HepG2 (cell line): Measurements from ENCODE around the gene CCL3. TPM values are rescaled to one million over a fixed set of nuclear protein-coding genes. Genes with fewer than 3 reads are reported as not detected.

Experiments
- ATAC-seq: fragments of 200-7000 bp; cut with Tn5 transposase; 3 replicates; pipeline ENCODE4 v1.9.1; 2020; ENCODE audit warnings: mild to moderate bottlenecking, moderate library complexity
- BruUV-seq: library from RNA; stranded (reverse); fragments of 400-500 nt; replicated peaks from 2 replicates; lab custom pipeline; 2021; lab: Mats Ljungman, UMichigan
- CTCF ChIA-PET: fragments of 300-600 bp; formaldehyde crosslinking; extraction: SDS; loops from one replicate; lab custom pipeline; 2021; ENCODE audit warnings: low total read pairs, inconsistent platforms, low intra/inter-chr PET ratio; lab: Yijun Ruan, JAX
- POLR2A ChIA-PET: fragments of 350-600 bp; sonication (Branson Sonifier 250); formaldehyde crosslinking; loops from one replicate; lab custom pipeline; 2020; ENCODE audit warnings: antibody characterized with exemption, inconsistent platforms; lab: Yijun Ruan, JAX
- DNase-seq: peaks from one replicate; pipeline ENCODE4 v3.0.0-alpha.2; 2015; ENCODE audit warnings: low spot score
- FAIRE-seq: peaks from 3 replicates; lab custom pipeline; 2011; peaks lifted over from hg19 to GRCh38; lab: Jason Lieb, UNC
- H2AFZ ChIP-seq: one replicate; pipeline ENCODE4 v1.6.1; 2011; ENCODE audit warnings: low read length, inconsistent platforms
- H3K27ac ChIP-seq: fragments of 300-600 bp; 3 replicates; pipeline ENCODE4 v1.8.0; 2011; ENCODE audit warnings: mixed run types, mild to moderate bottlenecking, mixed read lengths, low read length, inconsistent platforms; ENCODE audit not compliant: insufficient read depth; ENCODE audit errors: extremely low read length
- H3K27me3 ChIP-seq, 2 experiments: fragments of 200-600 bp in 1 of 2; 2 replicates in 1 of 2; 3 replicates in 1 of 2; pipeline versions ENCODE4 v1.6.0 to v1.8.0; 2011; ENCODE audit warnings: low read length in 2 of 2, mild to moderate bottlenecking in 2 of 2, moderate library complexity in 2 of 2, inconsistent platforms in 1 of 2; ENCODE audit not compliant: insufficient read depth in 2 of 2, control insufficient read depth in 1 of 2
- H3K36me3 ChIP-seq, 2 experiments: fragments of 200-600 bp in 1 of 2; replicated peaks in 1 of 2; 2 replicates in 1 of 2; 3 replicates in 1 of 2; pipeline versions ENCODE4 v1.5.1 to v1.8.0; 2011; ENCODE audit warnings: low read length in 2 of 2, inconsistent platforms in 1 of 2; ENCODE audit not compliant: insufficient read depth in 2 of 2, control insufficient read depth in 1 of 2
- H3K4me1 ChIP-seq: 2 replicates; pipeline ENCODE4 v1.5.1; 2012; ENCODE audit warnings: low read length, inconsistent platforms; ENCODE audit not compliant: insufficient read depth
- H3K4me2 ChIP-seq: 2 replicates; pipeline ENCODE4 v1.6.0; 2011; ENCODE audit warnings: low read depth, low read length, inconsistent platforms
- H3K4me3 ChIP-seq, 3 experiments: fragments of 200-600 bp in 1 of 3; sonication (generic), shearing (Covaris generic) in 1 of 3; replicated peaks in 1 of 3; 2 replicates each; pipeline ENCODE4 v1.5.1; 2011 to 2016; ENCODE audit warnings: low read length in 3 of 3, inconsistent platforms in 2 of 3, low read depth in 2 of 3, mild to moderate bottlenecking in 2 of 3, control low read depth in 1 of 3, mixed read lengths in 1 of 3; ENCODE audit not compliant: insufficient read depth in 1 of 3
- H3K79me2 ChIP-seq: one replicate; pipeline ENCODE4 v1.6.1; 2011; ENCODE audit warnings: low read length, inconsistent platforms; ENCODE audit not compliant: insufficient read depth
- H3K9ac ChIP-seq: 2 replicates; pipeline ENCODE4 v1.6.0; 2011; ENCODE audit warnings: mild to moderate bottlenecking, low read depth, low read length, inconsistent platforms; ENCODE audit not compliant: insufficient read depth
- H3K9me3 ChIP-seq: 2 replicates; pipeline ENCODE4 v1.5.1; 2012; ENCODE audit warnings: mild to moderate bottlenecking, low read length
- H4K20me1 ChIP-seq: 2 replicates; pipeline ENCODE4 v1.6.0; 2011; ENCODE audit warnings: inconsistent platforms, mild to moderate bottlenecking, low read length, moderate library complexity; ENCODE audit not compliant: insufficient read depth
- AKAP8 ChIP-seq: sonication (generic); formaldehyde crosslinking; IDR thresholded peaks from 2 replicates; pipeline ENCODE4 v1.5.1; 2020; ENCODE audit warnings: mild to moderate bottlenecking, missing genetic modification reagents
- EZH2 ChIP-seq: conservative IDR thresholded peaks from 2 replicates; pipeline ENCODE4 v1.6.1; 2012; ENCODE audit warnings: mild to moderate bottlenecking, low read depth, low read length, moderate library complexity
- IKZF1 ChIP-seq: fragments of 450-650 bp; IDR thresholded peaks from 2 replicates; pipeline ENCODE4 v1.7.1; 2016
- MAF1 ChIP-seq: sonication (generic); formaldehyde crosslinking; IDR thresholded peaks from 2 replicates; pipeline ENCODE4 v1.5.0; 2020; ENCODE audit warnings: missing genetic modification reagents, borderline replicate concordance
- MBD4 ChIP-seq: IDR thresholded peaks from 2 replicates; pipeline ENCODE4 v1.6.1; 2012; ENCODE audit warnings: low read length, inconsistent platforms, borderline replicate concordance
- PAWR ChIP-seq: sonication (generic); formaldehyde crosslinking; IDR thresholded peaks from 2 replicates; pipeline ENCODE4 v1.4.0; 2020; ENCODE audit warnings: missing genetic modification reagents, mild to moderate bottlenecking, borderline replicate concordance
- PCBP1 ChIP-seq: fragments of 200-400 bp; formaldehyde crosslinking; IDR thresholded peaks from 2 replicates; pipeline ENCODE4 v1.6.1; 2017; ENCODE audit warnings: mild to moderate bottlenecking, low read depth, low read length, borderline replicate concordance
- PLSCR1 ChIP-seq: sonication (generic); formaldehyde crosslinking; IDR thresholded peaks from 2 replicates; pipeline ENCODE4 v1.5.0; 2020; ENCODE audit warnings: missing genetic modification reagents, mild to moderate bottlenecking, borderline replicate concordance
- PPARG ChIP-seq: conservative IDR thresholded peaks from 2 replicates; pipeline ENCODE4 v1.6.1; 2016; ENCODE audit warnings: missing biosample characterization, missing genetic modification reagents
- SAFB2 ChIP-seq: sonication (generic); formaldehyde crosslinking; IDR thresholded peaks from 2 replicates; pipeline ENCODE4 v1.5.1; 2020; ENCODE audit warnings: missing genetic modification reagents, low read depth, mild to moderate bottlenecking, borderline replicate concordance
- SALL1 ChIP-seq: sonication (generic); formaldehyde crosslinking; IDR thresholded peaks from 2 replicates; pipeline ENCODE4 v1.8.0; 2022; ENCODE audit warnings: mild to moderate bottlenecking, missing genetic modification reagents
- ZNF264 ChIP-seq: sonication (generic); formaldehyde crosslinking; IDR thresholded peaks from 2 replicates; pipeline ENCODE4 v1.4.0; 2020; ENCODE audit warnings: missing genetic modification reagents
- ZNF543 ChIP-seq: sonication (generic); formaldehyde crosslinking; IDR thresholded peaks from 2 replicates; pipeline ENCODE4 v1.4.0; 2020; ENCODE audit warnings: mild to moderate bottlenecking, missing genetic modification reagents
- ZNF598 ChIP-seq: sonication (generic); formaldehyde crosslinking; IDR thresholded peaks from 2 replicates; pipeline ENCODE4 v1.5.1; 2020; ENCODE audit warnings: mild to moderate bottlenecking, missing genetic modification reagents, borderline replicate concordance
- WGBS: methylation state at CpG from one replicate; pipeline ENCODE4 v1.1.6; 2017; ENCODE audit warnings: low lambda C conversion rate; 5-methylcytosine and 5-hydroxymethylcytosine counted together
- in situ Hi-C: cut with HindIII; loops from 2 replicates; pipeline ENCODE4 v1.10.0; 2017; ENCODE audit warnings: low pct_unique_long_range_greater_than_20kb; ENCODE audit not compliant: extremely low pct_ligation_motif_present
- intact Hi-C: fragments of 100-400 bp; cut with micrococcal nuclease; formaldehyde crosslinking; loops from one replicate; pipeline ENCODE4 v1.10.0; 2022; ENCODE audit not compliant: unreplicated experiment
- polyA plus RNA-seq, 8 experiments: library from polyadenylated mRNA; depleted of rRNA in 3 of 8; stranded (reverse) in 7 of 8; unstranded in 1 of 8; fragments of >200 nt; fragmentation: Illumina TruSeq in 4 of 8; extraction: Trizol in 4 of 8; gene quantifications; 2 replicates each; pipeline versions ENCODE4 v1.2.1 to v1.2.3, GENCODE V29; 2011 to 2016; ENCODE audit warnings: low read depth in 4 of 8, missing spikeins in 1 of 8, mixed read lengths in 1 of 8; ENCODE audit not compliant: insufficient read depth in 1 of 8
- total RNA-seq, 5 experiments: library from RNA; depleted of rRNA; stranded (reverse); fragments of >200 nt; fragmentation: Illumina TruSeq; extraction: Trizol; gene quantifications; 2 replicates each; pipeline ENCODE4 v1.2.3, GENCODE V29; 2016; ENCODE audit warnings: low read depth in 1 of 5

The CCL3 gene
- total and polyA plus RNA-seq, 2 of the 13 experiments (the other 11 are each of a cell fraction or from before 2014, with no cell fraction given), result not detected

- no peaks in the 10 kb centered on the region for H3K27me3 ChIP-seq
- no peak for DNase-seq
- intact Hi-C loops (no loop called here), in situ Hi-C loops (no loop called here)
- no peak for ATAC-seq
- no peaks in the 10 kb centered on the region for H3K9me3 ChIP-seq
- H3K4me3 ChIP-seq, result no peak overlapping the region
- no peaks in the 10 kb centered on the region for H3K36me3 ChIP-seq
- H3K27ac ChIP-seq, result no peak overlapping the region
- peaks cover 20% of the 10 kb centered on the region for H3K4me1 ChIP-seq
- 10% methylated on average over 2 of the region's 2 CpGs for WGBS
- no peak for FAIRE-seq
- H3K4me2 ChIP-seq, result no peak overlapping the region
- no TSS peak for BruUV-seq
- no peak overlapping the region for H2AFZ ChIP-seq
- ChIA-PET CTCF (no interaction called here), POLR2A (no interaction called here)
- TF ChIP-seq ZNF264 (CRISPR knock-in tag), result no peak
- no peak for TF ChIP-seq SAFB2 (CRISPR knock-in tag)
- TF ChIP-seq SALL1 (CRISPR knock-in tag), result no peak
- TF ChIP-seq PPARG (CRISPR knock-in tag), result no peak
- TF ChIP-seq IKZF1, result no peak
- no peak for TF ChIP-seq ZNF543 (CRISPR knock-in tag)
- no peak for TF ChIP-seq AKAP8 (CRISPR knock-in tag)
- no peak for TF ChIP-seq PAWR (CRISPR knock-in tag)
- no peak for TF ChIP-seq PLSCR1 (CRISPR knock-in tag)
- no peaks in the 10 kb centered on the region for H3K79me2 ChIP-seq
- H4K20me1 ChIP-seq, result no peaks in the 10 kb centered on the region
- H3K9ac ChIP-seq, result no peak overlapping the region
Observed at GRCh38 chr17:36131421-36131820, 41.5 kb upstream of the CCL3 start.

- FAIRE-seq (no peak), DNase-seq (no peak), ATAC-seq (no peak)
- no TSS peak for BruUV-seq
- in situ Hi-C loops, result no loop called here
- POLR2A ChIA-PET, result no interaction called here
- Histone ChIP-seq H3K4me2 (no peak overlapping the region), H4K20me1 (no peaks in the 10 kb centered on the region), H3K27me3 (no peaks in the 10 kb centered on the region), H3K27ac (no peak overlapping the region), H3K9me3 (peaks cover 7% of the 10 kb centered on the region; the same call in 1 of the 2 replicates), H3K36me3 (no peaks in the 10 kb centered on the region), H3K9ac (no peak overlapping the region), H3K4me3 (no peak overlapping the region), H3K79me2 (no peaks in the 10 kb centered on the region), H2AFZ (no peak overlapping the region), H3K4me1 (peaks cover 11% of the 10 kb centered on the region)
- WGBS, result 56% methylated on average over 5 of the region's 5 CpGs
- intact Hi-C loops, result no loop called here
- CTCF ChIA-PET, result no interaction called here
- TF ChIP-seq PCBP1 (no peak), ZNF598 (CRISPR knock-in tag) (no peak), MBD4 (no peak), MAF1 (CRISPR knock-in tag) (no peak), EZH2 (no peak)
Observed at GRCh38 chr17:36130346-36130745, 40.4 kb upstream of the CCL3 start.
